HEK293 (cell line): ENCODE data around the gene SLC9A9.

Source experiments
- CTCF ChIA-PET: fragments of 350-600 bp; formaldehyde crosslinking; extraction: SDS; loops from one replicate; lab custom pipeline; 2021; ENCODE audit warnings: antibody characterized with exemption; lab: Yijun Ruan, JAX
- POLR2A ChIA-PET: fragments of 300-600 bp; formaldehyde crosslinking; extraction: SDS; loops from one replicate; lab custom pipeline; 2020; ENCODE audit warnings: antibody characterized with exemption, inconsistent platforms; lab: Yijun Ruan, JAX
- H3K27ac ChIP-seq: fragments of 200-500 bp; sonication (Bioruptor generic); 2 replicates; pipeline ENCODE4 v1.5.1; 2014; ENCODE audit warnings: low read depth, low read length, control low read depth, inconsistent platforms; ENCODE audit errors: extremely low read depth
- H3K36me3 ChIP-seq, 2 experiments: fragments of 200-500 bp in 1 of 2; sonication (Bioruptor generic) in 1 of 2; 1 replicate in 1 of 2; 2 replicates in 1 of 2; pipeline ENCODE4 v1.5.1; 2014 to 2017; ENCODE audit warnings: inconsistent platforms in 2 of 2, low read length in 2 of 2; ENCODE audit not compliant: control insufficient read depth in 2 of 2, insufficient read depth in 1 of 2
- H3K4me1 ChIP-seq: fragments of 200-500 bp; sonication (Bioruptor generic); 2 replicates; pipeline ENCODE4 v1.5.1; 2014; ENCODE audit warnings: mild to moderate bottlenecking, low read length, inconsistent platforms; ENCODE audit not compliant: control insufficient read depth, insufficient read depth
- H3K4me3 ChIP-seq: 2 replicates; pipeline ENCODE4 v1.5.1; 2011; ENCODE audit warnings: low read depth, mild to moderate bottlenecking, control low read depth, low read length, moderate library complexity
- H3K9me3 ChIP-seq: fragments of 200-500 bp; sonication (Bioruptor generic); 2 replicates; pipeline ENCODE4 v1.5.1; 2014; ENCODE audit warnings: low read depth, low read length, inconsistent platforms; ENCODE audit not compliant: control insufficient read depth, insufficient read depth
- EGR2 ChIP-seq: fragments of 450-650 bp; formaldehyde crosslinking; IDR thresholded peaks from 2 replicates; pipeline ENCODE4 v1.5.1; 2016; ENCODE audit warnings: low read depth, missing biosample characterization, missing genetic modification characterization
- FEZF1 ChIP-seq: fragments of 450-650 bp; formaldehyde crosslinking; IDR thresholded peaks from 2 replicates; pipeline ENCODE4 v1.5.1; 2016; ENCODE audit warnings: missing biosample characterization, missing genetic modification characterization
- IKZF3 ChIP-seq: fragments of 450-650 bp; IDR thresholded peaks from 2 replicates; pipeline ENCODE4 v1.5.0; 2018; ENCODE audit warnings: missing biosample characterization, mild to moderate bottlenecking, missing genetic modification characterization, moderate library complexity
- KLF9 ChIP-seq: fragments of 450-650 bp; formaldehyde crosslinking; IDR thresholded peaks from 2 replicates; pipeline ENCODE4 v1.5.1; 2016; ENCODE audit warnings: missing biosample characterization, missing genetic modification characterization, low read depth
- REPIN1 ChIP-seq: fragments of 450-650 bp; formaldehyde crosslinking; IDR thresholded peaks from 2 replicates; pipeline ENCODE4 v1.5.1; 2017; ENCODE audit warnings: missing biosample characterization, missing genetic modification characterization, low read depth
- SP3 ChIP-seq: fragments of 450-650 bp; formaldehyde crosslinking; IDR thresholded peaks from 2 replicates; pipeline ENCODE4 v1.5.1; 2016; ENCODE audit warnings: missing biosample characterization, missing genetic modification characterization
- TRIM28 ChIP-seq: IDR thresholded peaks from 2 replicates; pipeline ENCODE4 v1.6.1; 2011; ENCODE audit warnings: low read length, control low read depth, borderline replicate concordance
- WT1 ChIP-seq: fragments of 450-650 bp; formaldehyde crosslinking; IDR thresholded peaks from 2 replicates; pipeline ENCODE4 v1.5.1; 2016; ENCODE audit warnings: missing biosample characterization, missing genetic modification characterization
- ZNF148 ChIP-seq: fragments of 450-650 bp; formaldehyde crosslinking; IDR thresholded peaks from 2 replicates; pipeline ENCODE4 v1.5.0; 2017; ENCODE audit warnings: missing biosample characterization, missing genetic modification characterization, borderline replicate concordance
- ZNF18 ChIP-seq: fragments of 450-650 bp; formaldehyde crosslinking; IDR thresholded peaks from 2 replicates; pipeline ENCODE4 v1.5.1; 2016; ENCODE audit warnings: missing biosample characterization, missing genetic modification characterization
- ZNF214 ChIP-seq: fragments of 450-650 bp; formaldehyde crosslinking; IDR thresholded peaks from 2 replicates; pipeline ENCODE4 v1.5.1; 2017; ENCODE audit warnings: missing biosample characterization, mild to moderate bottlenecking, missing genetic modification characterization, borderline replicate concordance
- ZNF223 ChIP-seq: fragments of 450-650 bp; formaldehyde crosslinking; IDR thresholded peaks from 2 replicates; pipeline ENCODE4 v1.5.1; 2016; ENCODE audit warnings: missing biosample characterization, missing genetic modification characterization
- ZNF335 ChIP-seq: fragments of 450-650 bp; formaldehyde crosslinking; conservative IDR thresholded peaks from 2 replicates; pipeline ENCODE4 v1.5.1; 2016; ENCODE audit warnings: missing biosample characterization, missing genetic modification characterization
- ZNF394 ChIP-seq: fragments of 450-650 bp; formaldehyde crosslinking; IDR thresholded peaks from 2 replicates; pipeline ENCODE4 v1.5.1; 2016; ENCODE audit warnings: missing biosample characterization, missing genetic modification characterization, mild to moderate bottlenecking, moderate library complexity, borderline replicate concordance
- ZNF404 ChIP-seq: fragments of 450-650 bp; formaldehyde crosslinking; IDR thresholded peaks from 2 replicates; pipeline ENCODE4 v1.5.1; 2017; ENCODE audit warnings: missing biosample characterization, missing genetic modification characterization
- ZNF501 ChIP-seq: fragments of 450-650 bp; formaldehyde crosslinking; IDR thresholded peaks from 2 replicates; pipeline ENCODE4 v1.5.1; 2016; ENCODE audit warnings: missing biosample characterization, missing genetic modification characterization
- ZNF555 ChIP-seq: fragments of 450-650 bp; formaldehyde crosslinking; conservative IDR thresholded peaks from 2 replicates; pipeline ENCODE4 v1.5.1; 2017; ENCODE audit warnings: missing biosample characterization, mild to moderate bottlenecking, missing genetic modification characterization, inconsistent platforms
- ZNF561 ChIP-seq: fragments of 450-650 bp; IDR thresholded peaks from 2 replicates; pipeline ENCODE4 v1.5.1; 2018; ENCODE audit warnings: missing biosample characterization, missing genetic modification characterization, borderline replicate concordance
- ZNF596 ChIP-seq: fragments of 450-650 bp; IDR thresholded peaks from 2 replicates; pipeline ENCODE4 v1.5.0; 2018; ENCODE audit warnings: missing biosample characterization, mild to moderate bottlenecking, missing genetic modification characterization, moderate library complexity
- ZNF621 ChIP-seq: fragments of 450-650 bp; formaldehyde crosslinking; IDR thresholded peaks from 2 replicates; pipeline ENCODE4 v1.5.1; 2017; ENCODE audit warnings: missing biosample characterization, missing genetic modification characterization
- ZNF623 ChIP-seq: fragments of 450-650 bp; formaldehyde crosslinking; IDR thresholded peaks from 2 replicates; pipeline ENCODE4 v1.5.1; 2016; ENCODE audit warnings: missing biosample characterization, missing genetic modification characterization
- ZNF692 ChIP-seq: fragments of 450-650 bp; formaldehyde crosslinking; IDR thresholded peaks from 2 replicates; pipeline ENCODE4 v1.5.1; 2016; ENCODE audit warnings: missing biosample characterization, missing genetic modification characterization
- ZNF785 ChIP-seq: fragments of 450-650 bp; formaldehyde crosslinking; IDR thresholded peaks from 2 replicates; pipeline ENCODE4 v1.5.1; 2016; ENCODE audit warnings: missing biosample characterization, missing genetic modification characterization
- ZSCAN16 ChIP-seq: fragments of 450-650 bp; formaldehyde crosslinking; IDR thresholded peaks from 2 replicates; pipeline ENCODE4 v1.5.1; 2016; ENCODE audit warnings: missing biosample characterization, missing genetic modification characterization

SLC9A9 gene

GRCh38 chr3:143302638-143303171 lies 545.6 kb downstream of the SLC9A9 start (continued):
- TF ChIP-seq ZNF501 (tag by site-specific recombination), result no peak
- no peak for TF ChIP-seq ZNF621 (tag by site-specific recombination)
- no peak for TF ChIP-seq SP3 (tag by site-specific recombination)
- no peak for TF ChIP-seq FEZF1 (tag by site-specific recombination)
- TF ChIP-seq, all 188 proteins: peak for 0

GRCh38 chr3:143301031-143301901 lies 547.0 kb downstream of the SLC9A9 start:
- no peaks in the 10 kb centered on the region for H3K36me3 ChIP-seq
- ChIA-PET POLR2A (no interaction called here), CTCF (no interaction called here)
- no peaks in the 10 kb centered on the region for H3K9me3 ChIP-seq
- no peak overlapping the region for H3K27ac ChIP-seq
- no peak overlapping the region for H3K4me3 ChIP-seq
- no peaks in the 10 kb centered on the region for H3K4me1 ChIP-seq
- TF ChIP-seq ZNF223 (tag by site-specific recombination) (no peak), ZNF335 (tag by site-specific recombination) (no peak), KLF9 (tag by site-specific recombination) (no peak), ZNF596 (tag by site-specific recombination) (no peak), ZNF394 (tag by site-specific recombination) (no peak), ZNF148 (no peak)

GRCh38 chr3:143298886-143299535 lies 549.3 kb downstream of the SLC9A9 start:
- no peak overlapping the region for H3K27ac ChIP-seq
- no peaks in the 10 kb centered on the region for H3K9me3 ChIP-seq
- no peaks in the 10 kb centered on the region for H3K4me1 ChIP-seq
- no peak overlapping the region for H3K4me3 ChIP-seq
- H3K36me3 ChIP-seq, result no peaks in the 10 kb centered on the region
- POLR2A ChIA-PET, result no interaction called here
- CTCF ChIA-PET, result interaction anchor here (0.9 kb wide), 1 partner anchor 13 kb away, joined by 3 read pairs; no protein-coding TSS in a partner anchor
- TF ChIP-seq ZNF785 (tag by site-specific recombination) (no peak), EGR2 (no peak), TRIM28 (no peak), ZSCAN16 (tag by site-specific recombination) (no peak), WT1 (tag by site-specific recombination) (no peak), ZNF555 (no peak), REPIN1 (tag by site-specific recombination) (no peak), IKZF3 (tag by site-specific recombination) (no peak), ZNF404 (no peak), ZNF623 (tag by site-specific recombination) (no peak), ZNF692 (tag by site-specific recombination) (no peak), ZNF214 (no peak), ZNF18 (tag by site-specific recombination) (no peak), ZNF561 (tag by site-specific recombination) (no peak)
